MM.1S (cell line): Measurements from ENCODE around the gene WASHC2C.
"Not testable (repeated sequence)": the region's sequence is repeated elsewhere in the genome, so short reads cannot be mapped to it uniquely, and the experiment has no call there.

Experiments used
- CTCF ChIP-seq: fragments of 300-600 bp; sonication (generic); IDR thresholded peaks from 2 replicates; pipeline ENCODE4 v1.5.1; 2016; ENCODE audit warnings: antibody characterized with exemption, low read length, mixed read lengths
- EZH2 ChIP-seq: fragments of 300-600 bp; sonication (generic); optimal IDR thresholded peaks from 2 replicates; pipeline ENCODE3; 2017; ENCODE audit warnings: low read depth, mild to moderate bottlenecking, antibody characterized with exemption, low read length, mixed read lengths
- EZH2phosphoT487 ChIP-seq: fragments of 300-600 bp; sonication (generic); IDR thresholded peaks from 2 replicates; pipeline ENCODE4 v1.6.1; 2018; ENCODE audit warnings: antibody characterized with exemption, low read length

- not testable (repeated sequence) for TF ChIP-seq CTCF, EZH2, EZH2phosphoT487
Measured at GRCh38 chr10:45789991-45790390, 62.9 kb downstream of the WASHC2C start.
